ENCODE data around the gene FADS6. TPM values are rescaled to one million over a fixed set of nuclear protein-coding genes. Genes with fewer than 3 reads are reported as not detected.

Gene FADS6
- total RNA-seq, 1 donor from 2014 or later = 0.16 TPM

DNA sequence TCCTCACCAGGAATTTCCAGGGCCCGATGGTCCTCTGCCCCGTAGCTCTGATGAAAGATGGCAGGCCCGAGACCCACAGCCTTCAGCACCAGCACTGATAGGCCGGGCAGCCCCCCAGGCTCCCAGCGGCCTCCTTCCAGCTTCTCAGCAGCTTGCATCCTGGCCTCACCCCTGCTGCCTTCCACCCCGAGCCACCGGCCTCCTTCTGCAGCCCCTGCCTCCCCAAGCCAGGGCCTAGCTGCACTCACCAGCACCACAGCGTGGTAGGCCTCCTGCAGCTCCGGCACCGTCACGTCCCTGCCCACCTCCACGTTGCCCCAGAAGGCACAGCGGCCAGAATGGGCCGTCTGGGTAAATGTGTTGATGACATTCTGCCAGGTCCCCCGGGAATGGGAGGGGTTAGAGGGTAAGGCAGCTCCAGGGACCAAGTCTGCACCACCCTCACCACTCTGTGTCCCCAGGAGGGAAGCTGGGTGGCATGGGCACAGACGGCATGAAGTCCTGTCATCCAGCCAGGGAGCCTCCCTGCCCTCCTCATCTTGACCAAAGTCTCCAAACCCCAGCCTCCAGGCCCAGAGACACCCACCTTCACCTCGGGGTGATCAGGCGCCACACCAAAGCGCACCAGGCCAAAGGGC lies 27.1 kb downstream of the FADS6 start:
- no peak for DNase-seq

DNA sequence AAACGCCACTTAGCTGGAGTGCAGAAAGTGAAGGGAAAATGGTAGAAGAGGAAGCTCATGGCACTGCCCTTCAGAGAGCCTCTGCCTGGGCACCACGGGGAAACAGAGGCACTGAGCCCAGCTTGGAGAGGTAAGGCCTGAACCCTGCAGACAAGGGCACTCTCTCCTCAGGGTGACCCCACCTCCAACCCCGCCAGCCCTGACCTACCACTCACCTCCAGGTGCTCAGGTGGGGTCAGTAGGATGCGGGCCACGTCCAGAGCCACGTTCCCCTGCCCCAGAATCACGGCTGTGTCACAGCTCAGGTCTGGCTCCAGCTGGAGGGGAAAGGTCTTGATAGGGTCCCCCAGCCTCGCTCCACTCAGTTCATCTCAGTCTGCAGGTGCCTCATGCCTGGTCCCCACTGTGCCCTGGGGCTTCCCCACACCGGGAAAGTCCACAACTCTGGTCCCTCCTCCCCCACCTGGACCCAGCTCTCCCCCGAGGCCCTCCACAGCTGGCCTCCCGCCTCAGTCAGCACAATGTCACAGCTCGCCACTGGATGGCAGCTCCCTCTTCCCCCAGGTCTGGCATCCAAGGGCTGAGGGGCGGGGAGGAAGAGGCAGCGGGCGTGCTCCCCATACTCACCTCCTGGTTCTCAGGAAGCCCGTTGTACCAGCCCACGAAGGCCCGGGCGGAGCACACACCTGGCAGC lies 27.8 kb downstream of the FADS6 start:
- DNase-seq = no peak

DNA sequence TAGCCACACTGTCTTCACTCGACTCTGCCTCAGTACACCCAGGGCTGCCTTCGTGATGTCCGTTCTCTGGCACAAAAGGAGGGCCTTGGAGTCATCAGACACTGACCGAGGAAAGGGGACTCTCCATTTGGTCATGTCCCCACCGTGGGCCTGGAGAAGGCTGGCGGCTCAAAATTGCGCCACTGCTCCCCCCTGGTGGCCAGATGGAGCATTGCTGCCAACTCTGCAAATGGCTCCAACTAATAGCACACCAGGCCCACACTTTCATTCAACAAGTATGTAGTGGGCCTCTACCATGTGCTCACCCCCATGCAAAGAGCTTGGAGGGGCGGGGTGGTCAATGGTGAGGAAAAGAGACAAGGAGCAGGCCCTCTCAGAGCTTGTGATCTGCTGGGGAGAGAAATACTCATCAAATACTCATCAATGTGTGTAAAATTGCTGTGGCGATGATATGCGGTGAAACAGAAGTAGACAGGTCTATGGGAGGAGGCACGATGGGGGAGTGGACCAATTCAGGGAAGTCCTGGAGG lies 28.5 kb downstream of the FADS6 start:
- peak; percentile 62 for DNase-seq

DNA sequence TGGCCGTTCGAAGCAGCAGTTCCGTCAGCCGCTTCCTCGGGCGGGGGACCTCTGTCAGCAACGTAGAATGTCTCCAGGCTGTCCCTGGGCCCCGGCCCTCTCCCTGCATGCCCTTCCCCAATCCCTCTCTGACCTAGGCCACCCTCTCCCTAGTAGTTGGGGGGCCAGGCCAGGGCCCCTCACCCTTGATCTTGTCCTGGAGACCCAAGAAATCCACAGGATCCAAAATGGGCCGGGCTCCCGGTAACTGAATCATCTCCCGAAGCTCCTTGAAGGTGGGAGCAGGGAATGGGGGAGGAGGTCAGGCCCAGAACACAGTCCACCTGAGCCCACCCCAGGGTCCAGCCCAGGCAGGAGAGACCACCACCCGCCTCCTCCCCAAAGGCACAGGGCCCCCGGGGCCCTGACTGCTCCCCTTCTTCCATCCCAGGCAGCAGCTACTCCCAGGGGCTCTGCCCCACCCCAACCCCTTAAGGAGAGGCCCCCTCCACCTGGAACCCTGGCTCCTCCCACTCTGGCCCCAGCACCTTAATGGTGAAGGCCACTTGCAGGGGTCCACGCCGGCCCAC lies 29.1 kb downstream of the FADS6 start:
- DNase-seq = no peak

DNA sequence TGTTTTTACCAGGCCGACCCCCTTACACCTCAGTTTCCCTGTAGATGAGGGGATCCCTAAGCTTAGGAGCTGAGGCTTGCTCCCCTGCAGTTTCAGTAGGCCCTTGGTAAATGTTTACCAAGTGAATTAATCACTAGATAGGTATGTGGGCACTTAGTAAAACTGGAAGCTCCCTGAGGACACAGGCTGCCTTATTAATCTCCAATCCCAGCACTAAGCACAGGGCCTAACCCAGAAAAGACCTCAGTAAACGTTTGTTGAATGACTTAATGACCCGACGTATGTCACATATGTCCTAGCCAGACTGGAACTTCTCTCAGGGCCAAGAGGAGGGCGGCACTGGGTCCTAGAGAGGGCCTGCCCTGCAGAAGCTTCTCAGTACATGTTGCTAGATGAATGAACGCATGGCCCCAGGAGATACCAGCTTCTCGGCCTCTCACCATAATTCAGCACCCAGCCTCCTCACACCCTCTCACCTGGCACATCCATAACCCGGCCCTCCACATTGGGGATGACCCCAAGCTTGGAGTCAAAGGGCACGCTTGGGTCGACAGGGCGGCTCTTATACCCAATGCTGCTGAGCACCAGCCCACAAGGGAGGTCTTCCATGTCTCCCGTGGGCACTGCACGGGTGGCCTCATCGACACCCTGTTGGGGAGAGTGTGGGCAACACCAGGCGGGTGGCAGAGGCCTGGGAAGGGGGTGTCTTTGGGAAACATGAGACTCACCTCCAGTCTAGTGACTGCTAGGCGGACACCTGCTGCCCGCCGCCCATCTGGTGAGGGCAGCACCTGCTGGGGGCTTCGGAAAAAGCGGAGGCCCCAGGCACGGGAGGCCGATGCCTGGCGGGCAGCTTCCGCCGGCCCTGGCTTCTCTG lies 29.8 kb downstream of the FADS6 start:
- no peak for DNase-seq

DNA sequence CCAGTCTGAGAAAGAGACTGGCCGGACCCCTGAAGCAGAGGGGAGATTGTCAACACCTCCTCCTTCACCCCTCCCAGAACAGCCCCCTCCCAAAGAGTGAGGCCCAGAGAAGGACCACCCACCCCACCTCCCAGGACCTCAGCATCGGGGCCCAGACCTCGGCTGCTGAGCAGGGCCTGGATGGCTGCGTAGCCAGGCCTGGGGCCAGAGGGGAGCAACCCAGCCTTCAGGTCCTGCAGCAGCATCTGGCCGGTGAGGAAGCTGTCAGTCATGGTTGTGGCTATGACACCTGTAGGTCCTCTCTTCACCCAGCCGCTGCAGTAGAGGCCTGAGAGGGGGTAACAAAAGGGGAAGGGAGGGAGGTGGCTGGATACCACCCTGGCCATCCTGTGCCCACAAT lies 30.5 kb downstream of the FADS6 start:
- no peak for DNase-seq

DNA sequence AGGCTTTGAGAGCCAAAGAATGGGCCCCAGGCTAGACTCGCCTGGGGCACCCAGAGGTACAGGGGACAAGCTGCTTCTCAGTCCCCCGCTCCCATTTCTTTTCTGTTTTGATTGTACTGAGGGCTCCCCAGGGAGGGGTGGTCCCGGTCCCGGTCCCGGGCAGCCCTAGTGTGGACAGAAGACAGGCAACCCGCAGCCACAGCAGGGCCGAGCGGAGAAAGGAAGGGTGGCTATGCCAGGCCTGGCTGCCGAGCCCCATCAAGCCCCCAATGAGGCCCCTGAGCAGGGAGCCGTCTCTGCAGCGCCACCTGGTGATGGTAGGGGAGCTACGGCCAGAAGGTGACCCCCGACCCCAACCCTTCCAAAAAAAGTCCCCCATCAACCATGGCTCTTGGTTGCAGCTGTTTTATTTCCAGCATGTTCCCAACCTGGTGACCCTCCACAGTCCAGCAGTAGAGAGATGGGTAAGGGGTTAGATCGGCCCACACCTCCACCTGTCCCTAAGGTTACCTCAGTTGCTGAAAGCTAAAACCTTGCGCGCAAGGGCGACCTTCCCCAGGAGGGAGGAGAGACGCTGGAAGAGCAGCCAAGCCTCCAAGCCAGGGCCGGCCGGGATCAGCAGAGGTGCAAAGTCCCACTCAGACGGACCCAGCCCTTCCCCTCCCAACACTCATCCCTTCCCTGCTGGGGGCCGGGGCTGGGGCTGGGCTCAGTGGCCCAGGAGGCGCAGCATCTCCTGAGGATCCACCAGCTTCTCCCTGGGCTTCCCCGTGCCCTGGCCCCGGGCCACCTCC lies 31.1 kb downstream of the FADS6 start:
- no peak for DNase-seq

DNA sequence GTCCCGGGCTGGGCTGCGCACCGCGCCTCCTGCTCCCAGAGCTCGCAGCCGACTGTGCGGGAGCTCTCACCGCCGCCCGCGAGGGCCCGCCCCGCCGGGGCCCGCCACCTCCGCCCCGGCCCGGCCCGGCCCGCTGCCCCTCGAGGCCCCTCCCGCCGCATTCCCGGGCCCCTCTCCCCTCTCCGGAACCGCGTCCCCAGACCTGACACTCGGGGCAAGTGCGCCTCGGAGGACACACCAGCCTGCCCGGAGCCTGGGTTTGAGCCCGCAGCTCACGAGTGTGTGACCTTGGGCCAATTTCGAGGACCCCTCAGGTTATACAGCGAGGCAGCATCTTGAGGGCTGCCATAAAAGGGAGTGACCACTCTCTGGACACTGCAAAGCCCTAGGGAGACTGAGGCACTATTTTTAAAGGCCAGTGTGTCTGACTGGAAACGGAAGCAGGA lies 31.7 kb downstream of the FADS6 start:
- DNase-seq = no peak

DNA sequence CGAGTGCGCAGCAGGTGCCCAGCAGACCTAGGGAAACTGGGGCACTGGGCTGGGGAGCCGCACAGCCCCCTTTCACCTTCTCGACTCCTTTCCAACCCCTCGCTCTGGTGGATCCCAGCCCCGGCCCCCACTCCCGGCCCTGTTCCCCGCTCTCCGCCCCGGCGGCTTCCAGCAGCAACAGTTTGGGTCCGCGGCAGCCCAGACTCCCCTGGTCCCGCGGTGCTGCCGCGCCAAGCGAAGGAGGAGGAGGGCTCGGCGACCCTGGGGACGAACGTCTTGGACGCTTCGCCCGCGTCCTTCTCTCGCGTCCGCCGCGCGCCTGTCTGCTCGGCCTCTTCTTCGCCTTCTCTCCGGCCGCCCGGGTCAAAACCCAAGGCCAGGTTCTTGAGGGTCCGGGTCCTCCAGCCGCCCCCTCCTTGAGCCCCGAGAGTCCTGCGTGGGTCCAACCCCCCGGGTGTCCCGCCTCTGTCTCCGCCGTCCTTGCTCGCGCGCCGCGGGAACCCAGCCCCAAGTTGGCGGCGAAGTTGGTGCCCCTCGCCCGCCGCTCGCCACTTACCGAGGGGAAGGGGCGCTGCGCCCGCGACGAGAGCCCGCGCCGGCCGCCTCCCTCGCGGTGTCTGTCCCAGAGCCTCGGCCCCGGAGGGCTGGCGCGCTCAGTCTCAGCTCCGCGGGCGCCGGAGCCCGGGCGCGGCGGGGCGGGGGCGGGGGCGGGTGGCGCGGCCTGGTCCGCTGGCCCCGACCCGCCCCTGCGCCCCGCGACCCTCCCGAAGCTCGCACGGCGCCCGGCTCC lies 32.4 kb downstream of the FADS6 start:
- no peak for DNase-seq

DNA sequence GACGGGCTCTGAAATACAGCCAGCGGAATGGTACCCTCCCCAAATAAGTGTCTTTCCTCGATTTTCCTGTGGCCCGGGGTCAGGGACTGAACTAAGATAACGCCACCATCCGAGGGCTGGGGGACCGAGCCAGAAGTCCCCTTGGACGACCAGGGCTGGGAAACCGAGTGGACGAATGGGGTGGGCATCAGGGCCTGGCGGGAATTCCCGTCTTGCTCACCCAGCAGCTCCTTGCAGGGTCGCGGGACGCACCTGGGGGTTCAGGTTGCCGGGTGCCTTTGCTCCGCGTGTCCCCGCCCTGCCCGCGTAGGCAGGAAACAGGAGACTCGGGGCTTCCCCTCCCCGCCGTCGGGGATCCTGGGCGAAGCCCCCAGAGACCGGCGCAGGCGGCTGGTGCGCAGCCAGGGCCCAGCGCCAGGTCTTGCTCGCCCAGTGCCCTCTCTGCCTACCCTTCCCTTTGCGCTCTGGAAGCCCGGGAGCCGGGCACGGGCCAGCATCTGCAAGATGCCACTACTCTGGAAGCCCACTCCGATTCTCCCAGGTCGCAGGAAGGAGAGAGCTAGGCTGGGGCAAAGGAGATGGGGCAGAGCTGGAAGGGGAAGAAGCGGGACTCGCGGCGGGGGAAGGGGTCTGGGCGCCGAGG lies 33.1 kb downstream of the FADS6 start:
- DNase-seq = no peak

DNA sequence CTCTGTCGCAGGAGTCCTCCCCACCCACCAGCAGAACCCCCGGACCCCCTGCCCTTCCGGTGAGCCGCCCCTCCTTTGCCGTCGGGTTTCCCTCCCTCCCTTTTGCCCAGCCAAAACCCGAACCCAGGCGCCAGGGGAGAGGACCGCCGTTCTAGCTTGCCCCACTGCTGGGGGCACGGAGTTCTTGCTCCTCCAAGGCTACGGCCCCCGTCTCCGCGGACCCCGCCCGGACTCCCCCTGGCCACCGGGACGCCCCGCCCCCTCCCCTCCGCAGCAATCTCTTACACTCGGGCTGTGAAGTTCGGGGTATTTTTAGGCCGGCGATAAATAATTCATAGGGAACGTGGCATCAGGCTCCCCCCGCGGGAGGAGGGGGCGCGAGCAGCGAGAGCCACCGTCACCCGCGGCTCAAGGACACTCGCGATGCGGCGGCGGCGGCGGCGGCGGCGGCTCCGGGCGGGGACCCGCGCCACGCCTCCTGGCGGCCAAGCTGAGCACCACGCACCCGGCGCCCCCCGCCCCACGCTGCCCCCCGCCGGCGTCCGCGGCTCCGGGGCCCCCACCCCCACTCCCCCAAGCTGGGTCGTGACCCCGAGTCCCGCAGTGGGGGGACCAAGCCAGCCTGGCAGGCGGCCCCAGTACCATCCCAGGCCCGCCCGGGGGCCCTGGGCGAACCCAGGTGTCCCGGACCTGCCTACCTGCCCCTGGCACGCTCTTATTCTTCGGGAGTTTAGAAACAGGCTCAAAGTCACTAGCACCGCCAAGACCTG lies 33.8 kb downstream of the FADS6 start, which contains the start of gene GRIN2C:
Gene GRIN2C (minus strand): TSS at position 427 of the 770 bp plus-strand sequence. CDS start 4,793 bp downstream, outside the sequence.
- no peak for DNase-seq

DNA sequence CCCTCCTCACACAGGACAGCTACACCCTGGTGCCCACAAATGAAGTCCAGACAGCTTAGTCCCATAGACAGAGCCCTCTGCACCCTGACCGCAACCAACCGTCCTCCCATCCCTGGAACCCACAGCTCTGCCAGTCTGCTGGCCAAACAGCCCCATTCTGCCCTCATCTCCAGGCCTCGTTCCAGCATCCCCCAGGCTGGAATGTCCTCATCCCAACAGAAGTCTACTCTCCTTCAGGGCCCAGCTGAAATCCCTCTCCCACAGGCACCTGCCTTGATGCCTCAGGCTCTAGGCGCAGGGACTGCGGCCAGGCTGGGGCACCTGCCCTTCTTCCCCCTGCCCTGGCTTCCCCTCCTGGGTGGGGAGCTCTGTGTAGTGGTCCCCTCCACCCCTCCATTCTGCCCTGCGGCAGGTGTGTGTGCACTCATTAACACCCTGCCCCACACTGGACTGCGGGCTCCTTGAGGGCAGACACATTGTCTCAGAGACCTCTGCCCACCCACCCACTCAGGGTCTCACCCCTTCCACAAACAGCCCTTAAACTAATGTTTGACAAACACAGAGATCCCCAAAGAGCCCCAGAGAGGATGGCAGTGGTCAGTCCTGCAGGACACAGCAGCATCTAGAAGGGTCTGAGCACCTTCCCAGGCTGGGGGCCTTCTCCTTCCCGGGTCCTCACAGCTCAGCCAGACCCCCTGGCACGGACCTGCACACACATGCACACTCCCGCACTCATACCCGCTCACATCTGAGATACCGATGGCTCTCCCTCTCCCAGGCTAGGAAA lies 34.6 kb downstream of the FADS6 start:
- no peak for DNase-seq

DNA sequence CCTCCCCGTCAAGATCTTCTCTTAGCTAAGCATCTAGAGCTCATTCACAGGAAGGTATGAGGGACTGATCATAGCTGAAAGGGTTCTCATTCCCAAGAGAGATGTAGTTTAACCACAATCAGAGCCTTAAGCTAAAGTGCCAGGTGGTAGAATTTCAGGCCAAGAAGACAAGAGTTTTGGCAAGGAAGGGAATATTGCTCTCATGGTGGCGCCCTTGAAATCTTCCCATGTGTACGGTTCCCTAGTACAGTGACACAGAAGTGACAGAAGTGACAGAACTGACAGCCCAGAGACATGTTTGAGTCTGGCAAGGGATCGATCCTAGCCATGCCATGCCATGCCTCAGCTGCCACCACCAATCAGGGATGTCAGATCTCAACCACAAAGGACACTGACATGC lies 36.2 kb downstream of the FADS6 start:
- no peak for DNase-seq

DNA sequence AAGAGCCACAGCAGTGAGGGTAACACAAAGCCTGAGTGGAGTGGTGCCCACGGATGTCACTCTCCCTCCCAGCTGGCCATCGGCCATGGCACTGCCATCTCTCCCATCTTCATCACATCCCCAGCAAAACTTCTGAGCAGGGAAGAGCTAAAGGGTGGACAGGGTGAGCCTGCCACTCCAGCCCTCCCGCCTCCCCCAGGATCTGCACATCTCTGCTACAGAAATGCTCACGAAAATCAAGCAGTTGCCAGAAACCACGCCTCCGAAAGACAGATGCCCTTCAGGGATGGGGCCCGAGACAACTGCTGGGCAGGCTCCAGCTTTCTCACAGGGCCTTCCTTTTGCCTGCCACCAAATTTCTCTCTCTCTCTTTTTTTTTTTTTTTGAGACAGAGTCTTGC lies 37.3 kb downstream of the FADS6 start:
- no peak for DNase-seq

DNA sequence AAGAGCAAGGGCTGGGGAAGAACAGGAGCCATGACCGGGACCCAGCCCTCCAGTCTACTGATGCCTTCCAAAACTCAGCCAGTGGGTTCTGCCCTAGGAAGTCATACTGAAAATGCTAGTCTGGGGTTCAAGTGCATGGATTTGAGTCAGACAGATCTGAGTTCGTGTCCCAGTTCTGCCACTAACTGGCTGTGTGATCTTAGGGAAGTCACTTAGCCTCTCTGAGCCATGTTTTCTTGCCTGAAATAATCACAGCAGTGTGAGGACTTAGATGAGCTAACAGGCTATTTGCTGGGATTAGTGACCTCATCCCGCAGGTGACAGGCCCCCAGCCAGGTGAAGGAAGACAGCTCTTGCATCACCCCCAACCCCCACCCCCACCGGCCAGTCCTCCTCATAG lies 38.1 kb downstream of the FADS6 start:
- DNase-seq = no peak

DNA sequence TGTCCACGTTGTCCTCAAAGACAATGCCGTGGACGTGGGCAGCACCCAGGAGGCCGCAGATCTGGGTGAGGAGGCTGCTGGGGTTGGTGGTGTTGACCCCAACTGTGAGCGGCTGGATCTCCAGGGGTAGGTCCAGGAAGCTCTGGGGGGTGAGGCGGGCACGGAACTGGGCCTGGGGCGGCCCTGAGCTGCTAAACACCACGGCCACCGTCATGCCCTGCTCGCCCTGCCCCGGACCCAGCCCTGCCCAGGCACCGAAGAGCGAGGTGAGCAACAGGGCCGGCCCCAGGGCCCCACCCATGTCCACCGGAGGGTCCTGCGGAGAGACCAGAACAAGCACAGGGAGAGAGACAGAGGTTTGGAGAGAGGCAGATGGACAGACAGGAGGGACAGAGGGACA lies 38.6 kb downstream of the FADS6 start:
- no peak for DNase-seq

DNA sequence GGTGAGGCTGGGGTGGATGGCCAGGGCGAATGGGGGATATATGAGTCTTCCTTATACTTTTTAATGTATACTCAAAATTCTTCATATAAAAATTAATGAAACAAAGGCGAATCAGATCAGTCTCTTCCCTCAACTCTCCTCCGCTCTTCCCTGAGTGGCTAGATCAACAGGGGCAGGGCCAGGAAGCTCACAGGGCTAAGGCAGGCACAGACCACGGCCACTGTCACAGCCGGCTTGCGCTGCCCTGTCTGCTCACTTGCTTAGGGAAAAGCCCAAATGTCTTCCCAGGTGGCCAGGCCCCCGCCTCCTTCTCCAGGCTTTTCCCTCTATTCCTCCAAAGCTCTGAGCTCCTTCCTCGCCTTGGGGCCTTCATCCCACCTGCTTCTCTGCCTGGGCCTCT lies 39.8 kb downstream of the FADS6 start:
- no peak for DNase-seq

DNA sequence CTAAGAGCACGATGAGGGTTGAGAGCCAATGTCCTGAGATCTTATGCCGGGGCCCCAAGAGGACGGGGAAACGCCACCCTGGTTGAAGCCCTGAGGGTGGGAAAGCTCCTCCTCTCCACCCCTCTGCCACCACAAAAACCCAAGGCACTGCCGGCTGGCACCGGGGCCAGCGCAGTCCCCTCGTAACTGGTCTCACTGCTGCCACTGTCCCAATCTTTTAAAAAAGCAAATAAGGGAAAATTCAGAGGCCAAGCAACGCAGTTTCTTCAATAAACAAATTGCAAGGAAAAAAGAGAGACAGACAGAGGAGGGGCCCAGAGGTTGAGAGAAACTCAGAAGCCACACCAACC lies 40.4 kb downstream of the FADS6 start:
- no peak for DNase-seq

All from occipital lobe (tissue), 2 donors.